ENCODE results near the gene APP. TPM values are rescaled to one million over a fixed set of nuclear protein-coding genes. Genes with fewer than 3 reads are reported as not detected.
"Not testable (repeated sequence)": the region's sequence is repeated elsewhere in the genome, so short reads cannot be mapped to it uniquely, and the experiment has no call there.

Gene APP
- total and polyA plus RNA-seq, 3 donors from 2014 or later, result 390 to 670 (median 409) TPM

GRCh38 chr21:26089730-26090129 is 80.8 kb downstream of the APP start:
- WGBS, 2 donors, result 94% methylated on average over 6 of the region's 6 CpGs
- DNase-seq, result no peak
- no peak overlapping the region for H3K27ac ChIP-seq
- no peaks in the 10 kb centered on the region for H3K4me1 ChIP-seq
- TF ChIP-seq POLR2A (IDR thresholded peaks at IDR 0.05), result no peak
- TF ChIP-seq CTCF (IDR thresholded peaks at IDR 0.05), result no peak
- no peaks in the 10 kb centered on the region for H3K36me3 ChIP-seq (ENCODE audit: low read depth, missing control alignments)
- H3K9me3 ChIP-seq, result no peaks in the 10 kb centered on the region
- H3K27me3 ChIP-seq, result no peaks in the 10 kb centered on the region
- H3K4me3 ChIP-seq, result no peak overlapping the region
- intact Hi-C loops (cut with DNase I; ENCODE audit: low total_unique reads), result no loop called here

- no peaks in the 10 kb centered on the region for H3K36me3 ChIP-seq (ENCODE audit: low read depth, missing control alignments)
- 75 to 82% methylated on average over 4 of the region's 4 CpGs for WGBS, 2 donors
- H3K4me3 ChIP-seq, result no peak overlapping the region
- no peak overlapping the region for H3K27ac ChIP-seq
- TF ChIP-seq CTCF (IDR thresholded peaks at IDR 0.05) (no peak), POLR2A (IDR thresholded peaks at IDR 0.05) (no peak)
- DNase-seq, result no peak
- H3K9me3 ChIP-seq, result no peaks in the 10 kb centered on the region
- H3K4me1 ChIP-seq, result no peaks in the 10 kb centered on the region
- intact Hi-C loops (cut with DNase I; ENCODE audit: low total_unique reads), result no loop called here
- no peaks in the 10 kb centered on the region for H3K27me3 ChIP-seq
Measured at GRCh38 chr21:26087223-26087918, 83.2 kb downstream of the APP start.

- H3K9me3 ChIP-seq, result no peaks in the 10 kb centered on the region
- H3K27me3 ChIP-seq, result no peaks in the 10 kb centered on the region
- H3K4me1 ChIP-seq, result no peaks in the 10 kb centered on the region
- H3K4me3 ChIP-seq, result no peak overlapping the region
- no peak for DNase-seq
- TF ChIP-seq POLR2A (IDR thresholded peaks at IDR 0.05), result no peak
- no peak for TF ChIP-seq CTCF (IDR thresholded peaks at IDR 0.05)
- no peaks in the 10 kb centered on the region for H3K36me3 ChIP-seq (ENCODE audit: low read depth, missing control alignments)
- WGBS, 2 donors, result 94 to 100% methylated on average over 1 of the region's 1 CpG
- no peak overlapping the region for H3K27ac ChIP-seq
- intact Hi-C loops (cut with DNase I; ENCODE audit: low total_unique reads), result no loop called here
Measured at GRCh38 chr21:26085882-26086281, 84.7 kb downstream of the APP start.

GRCh38 chr21:26085127-26085526 is 85.4 kb downstream of the APP start:
- no peaks in the 10 kb centered on the region for H3K36me3 ChIP-seq (ENCODE audit: low read depth, missing control alignments)
- no peak for DNase-seq
- intact Hi-C loops (cut with DNase I; ENCODE audit: low total_unique reads), result no loop called here
- TF ChIP-seq POLR2A (IDR thresholded peaks at IDR 0.05), result no peak
- TF ChIP-seq CTCF (IDR thresholded peaks at IDR 0.05), result no peak
- no peak overlapping the region for H3K27ac ChIP-seq
- H3K9me3 ChIP-seq, result no peaks in the 10 kb centered on the region
- no peak overlapping the region for H3K4me3 ChIP-seq
- no peaks in the 10 kb centered on the region for H3K4me1 ChIP-seq
- no peaks in the 10 kb centered on the region for H3K27me3 ChIP-seq
- 92 to 94% methylated on average over 4 of the region's 4 CpGs for WGBS, 2 donors

GRCh38 chr21:26082549-26082948 is 88.0 kb downstream of the APP start:
- TF ChIP-seq CTCF (IDR thresholded peaks at IDR 0.05), result no peak
- no peak for TF ChIP-seq POLR2A (IDR thresholded peaks at IDR 0.05)

GRCh38 chr21:26081175-26081760 is 89.3 kb downstream of the APP start:
- WGBS, 2 donors, result 84 to 87% methylated on average over 7 of the region's 7 CpGs
- H3K4me1 ChIP-seq; H3K36me3 ChIP-seq (ENCODE audit: low read depth, missing control alignments); H3K9me3 ChIP-seq; H3K4me3 ChIP-seq; intact Hi-C loops (cut with DNase I; ENCODE audit: low total_unique reads); H3K27ac ChIP-seq; H3K27me3 ChIP-seq; DNase-seq: not testable (repeated sequence)

More at GRCh38 chr21:26082549-26082948, 88.0 kb downstream of the APP start:
- H3K27ac ChIP-seq, result no peak overlapping the region
- DNase-seq, result no peak
- no peaks in the 10 kb centered on the region for H3K4me1 ChIP-seq
- no peaks in the 10 kb centered on the region for H3K9me3 ChIP-seq
- H3K36me3 ChIP-seq (ENCODE audit: low read depth, missing control alignments), result no peaks in the 10 kb centered on the region
- intact Hi-C loops (cut with DNase I; ENCODE audit: low total_unique reads), result no loop called here
- H3K4me3 ChIP-seq, result no peak overlapping the region
- H3K27me3 ChIP-seq, result no peaks in the 10 kb centered on the region
- 83 to 88% methylated on average over 2 of the region's 2 CpGs for WGBS, 2 donors
